ENCODE measurements around the gene KCNK13. TPM values are rescaled to one million over a fixed set of nuclear protein-coding genes. Genes with fewer than 3 reads are reported as not detected.
"Not testable (repeated sequence)": the region's sequence is repeated elsewhere in the genome, so short reads cannot be mapped to it uniquely, and the experiment has no call there.

KCNK13 gene
- total RNA-seq, 1 experiment from 2014 or later, result 0.45 TPM

- no peak for DNase-seq (ENCODE audit: low read depth)
Observed at GRCh38 chr14:90188588-90188987, 126.8 kb downstream of the KCNK13 start.

DNA sequence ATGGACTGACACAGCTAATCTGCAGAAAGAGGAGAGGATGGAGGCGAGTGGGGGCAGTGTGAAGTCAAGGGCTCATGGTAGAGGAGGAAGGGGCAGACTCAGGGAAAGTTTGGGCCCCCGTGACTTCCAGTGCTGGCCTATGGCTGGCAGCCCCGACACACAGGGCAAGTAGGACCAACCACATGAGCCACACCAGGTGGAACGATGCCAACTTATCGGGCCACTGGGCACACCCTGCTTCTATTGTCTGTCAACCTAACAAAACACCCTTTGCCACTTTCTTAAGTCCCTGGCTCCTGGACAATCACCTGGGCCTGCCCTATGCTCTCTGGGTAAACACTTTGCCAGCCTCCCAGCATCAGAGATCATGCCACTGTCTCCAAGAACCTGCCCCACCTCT, 129.4 kb downstream of the KCNK13 start:
- DNase-seq (ENCODE audit: low read depth), result no peak

GRCh38 chr14:90191585-90191984, 129.8 kb downstream of the KCNK13 start:
- no peak for DNase-seq (ENCODE audit: low read depth)

- no peak for DNase-seq (ENCODE audit: low read depth)
Observed at GRCh38 chr14:90193925-90194324, 132.1 kb downstream of the KCNK13 start.

- no peak for DNase-seq (ENCODE audit: low read depth)
Observed at GRCh38 chr14:90194706-90195105, 132.9 kb downstream of the KCNK13 start.

DNA sequence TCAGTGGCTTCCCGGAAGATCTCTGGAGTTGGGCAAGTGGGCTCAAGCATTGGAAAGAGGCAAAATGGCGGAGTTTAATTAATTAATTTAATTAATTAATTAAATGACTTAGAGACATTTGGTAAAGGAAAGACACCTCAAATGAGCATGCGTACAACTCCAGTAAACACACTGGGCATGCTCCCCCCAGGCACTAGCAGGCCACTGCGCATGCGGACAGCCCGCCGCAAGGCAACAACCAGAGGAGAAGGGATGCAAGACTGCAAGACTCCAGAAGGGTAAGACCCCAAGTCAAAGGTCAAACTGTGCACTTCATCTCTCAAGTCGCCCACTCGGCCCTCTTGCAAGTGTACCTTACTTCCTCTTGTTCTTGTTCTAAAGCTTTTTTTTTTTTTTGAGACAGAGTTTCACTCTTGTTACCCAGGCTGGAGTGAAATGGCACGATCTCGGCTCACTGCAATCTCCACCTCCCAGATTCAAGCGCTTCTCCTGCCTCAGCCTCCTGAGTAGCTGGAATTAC, 136.8 kb downstream of the KCNK13 start:
- DNase-seq (ENCODE audit: low read depth), result no peak

DNA sequence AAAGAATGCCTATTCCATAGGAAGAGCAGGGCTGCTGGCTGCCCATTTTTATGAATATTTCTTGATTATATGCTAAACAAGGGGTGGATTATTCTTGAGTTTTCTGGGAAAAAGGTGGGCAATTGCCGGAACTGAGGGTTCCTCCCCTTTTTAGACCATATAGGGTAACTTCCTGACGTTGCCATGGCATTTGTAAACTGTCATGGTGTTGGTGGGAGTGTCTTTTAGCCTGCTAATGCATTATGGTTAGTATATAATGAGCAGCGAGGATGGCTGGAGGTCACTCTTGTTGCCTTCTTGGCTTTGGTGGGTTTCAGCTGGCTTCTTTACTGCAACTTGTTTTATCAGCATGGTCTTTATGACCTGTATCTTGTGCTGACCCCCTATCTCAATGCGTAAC, 138.8 kb downstream of the KCNK13 start:
- DNase-seq (ENCODE audit: low read depth), result not testable (repeated sequence)

DNA sequence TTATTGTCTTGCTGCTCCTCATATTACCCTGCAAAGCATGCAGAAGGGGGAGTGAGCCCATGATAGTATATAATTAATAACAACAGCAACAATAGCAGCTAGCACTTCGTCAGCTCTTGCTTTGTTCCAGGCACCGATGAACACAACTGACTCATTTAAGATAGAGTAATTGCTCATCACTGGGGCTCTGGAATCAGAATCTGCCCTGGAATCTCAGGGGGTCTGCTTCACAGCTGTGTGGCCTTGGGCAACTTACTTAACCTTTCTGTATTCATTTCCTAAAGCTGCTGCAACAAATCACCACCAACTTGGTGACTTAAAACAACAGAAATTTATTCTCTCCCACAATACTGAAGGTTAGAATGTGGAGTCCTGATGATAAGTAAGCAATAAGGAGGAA, 139.6 kb downstream of the KCNK13 start:
- DNase-seq (ENCODE audit: low read depth), result no peak

GRCh38 chr14:90204516-90204915, 142.7 kb downstream of the KCNK13 start:
- no peak for DNase-seq (ENCODE audit: low read depth)

- DNase-seq (ENCODE audit: low read depth), result no peak
Observed at GRCh38 chr14:90213099-90213748, 151.4 kb downstream of the KCNK13 start.

- DNase-seq (ENCODE audit: low read depth), result no peak
Observed at GRCh38 chr14:90228478-90228877, 166.7 kb downstream of the KCNK13 start.

- not testable (repeated sequence) for DNase-seq (ENCODE audit: low read depth)
Observed at GRCh38 chr14:90229942-90230341, 168.1 kb downstream of the KCNK13 start.

Small RNA genes within 50 kb of the gene (small RNA-seq; reads per million reads assigned to genes)
- not detected for gene RF00019

Other genes with a start within 250 kb of the KCNK13 start
- 3.9 and 12.2 TPM in 2 replicates for gene EFCAB11, start 107.3 kb upstream of the KCNK13 start, total RNA-seq (2014; rRNA removed; shearing (Covaris generic))
- gene TDP1, start 106.1 kb upstream of the KCNK13 start, total RNA-seq (2014; rRNA removed; shearing (Covaris generic)), result 49.9 and 52.5 TPM in 2 replicates
- gene PSMC1, start 194.6 kb downstream of the KCNK13 start, total RNA-seq (2014; rRNA removed; shearing (Covaris generic)), result 347 and 425 TPM in 2 replicates